Measurements from ENCODE around the gene FOSB.

- no peak for TF ChIP-seq CTCF (IDR thresholded peaks at IDR 0.05)
- TF ChIP-seq POLR2A (IDR thresholded peaks at IDR 0.05) = no peak
- no peak for TF ChIP-seq POLR2AphosphoS5 (IDR thresholded peaks at IDR 0.05)
Measured at GRCh38 chr19:45418802-45419201, 49.0 kb upstream of the FOSB start.

Data from prostate gland (tissue), 2 donors.